GM19397 (cell line): ENCODE data around the gene MYCN.
"Not testable (repeated sequence)": the region's sequence is repeated elsewhere in the genome, so short reads cannot be mapped to it uniquely, and the experiment has no call there.

Source experiments
- ATAC-seq: cut with Tn5 transposase; IDR thresholded peaks from one replicate; pipeline ENCODE4 v1.9.1; 2021; ENCODE audit warnings: mild to moderate bottlenecking, moderate library complexity; ENCODE audit not compliant: unreplicated experiment

The MYCN gene

GRCh38 chr2:15942711-15943345 is 2.5 kb downstream of the MYCN start:
- no peak for ATAC-seq

GRCh38 chr2:15943378-15944280 is 3.3 kb downstream of the MYCN start:
- no peak for ATAC-seq

- ATAC-seq = no peak
Measured at GRCh38 chr2:15944325-15945017, 4.1 kb downstream of the MYCN start.

GRCh38 chr2:15945909-15946705 is 5.8 kb downstream of the MYCN start:
- ATAC-seq = no peak

GRCh38 chr2:15946983-15947382 is 6.6 kb downstream of the MYCN start:
- ATAC-seq = no peak

- no peak for ATAC-seq
Measured at GRCh38 chr2:15947431-15947830, 7.1 kb downstream of the MYCN start.

GRCh38 chr2:15948704-15948957 is 8.3 kb downstream of the MYCN start:
- ATAC-seq = no peak

- ATAC-seq = no peak
Measured at GRCh38 chr2:15949126-15949525, 8.8 kb downstream of the MYCN start.

- ATAC-seq = no peak
Measured at GRCh38 chr2:15949551-15949950, 9.2 kb downstream of the MYCN start.

GRCh38 chr2:15950088-15950952 is 10.0 kb downstream of the MYCN start:
- no peak for ATAC-seq

- not testable (repeated sequence) for ATAC-seq
Measured at GRCh38 chr2:15951936-15952335, 11.6 kb downstream of the MYCN start.

GRCh38 chr2:15952451-15953146 is 12.2 kb downstream of the MYCN start:
- ATAC-seq = no peak

GRCh38 chr2:15953147-15953630 is 12.8 kb downstream of the MYCN start:
- no peak for ATAC-seq

GRCh38 chr2:15953891-15954680 is 13.7 kb downstream of the MYCN start:
- ATAC-seq = no peak

- ATAC-seq = no peak
Measured at GRCh38 chr2:15954761-15955160, 14.4 kb downstream of the MYCN start.

GRCh38 chr2:15955232-15955988 is 15.1 kb downstream of the MYCN start:
- no peak for ATAC-seq

GRCh38 chr2:15956230-15956629 is 15.9 kb downstream of the MYCN start:
- no peak for ATAC-seq
